GM19193 (cell line): Measurements from ENCODE around the gene C3orf80.

Source experiments
- POLR2A ChIP-seq: IDR thresholded peaks from 4 replicates; pipeline ENCODE4 v1.6.1; 2011; ENCODE audit not compliant: insufficient read depth, insufficient read length; ENCODE audit errors: extremely low read depth

C3orf80 gene

GRCh38 chr3:160225176-160226025, at the start of gene C3orf80:
C3orf80 (plus strand) TSS chr3:160225422; CDS start chr3:160225636, 214 bp downstream.
- no peak for TF ChIP-seq POLR2A

DNA sequence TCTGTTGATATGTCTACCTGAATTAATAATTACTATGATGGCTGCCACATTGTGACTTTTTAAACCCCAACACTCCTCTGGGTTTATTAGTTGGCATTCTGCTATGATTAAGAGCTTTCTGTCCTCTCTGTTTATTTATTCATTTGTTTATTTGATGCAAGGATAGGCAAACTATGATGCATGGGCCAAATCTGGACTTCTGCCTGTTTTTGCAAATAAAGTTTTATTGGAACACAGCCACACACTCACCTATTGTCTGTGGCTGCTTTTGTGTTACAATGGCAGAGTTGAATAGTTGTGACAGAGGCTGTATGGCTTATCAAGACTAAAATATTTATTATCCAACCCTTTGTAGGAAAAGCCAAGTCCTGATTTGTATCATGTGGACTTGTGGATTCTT, 48.3 kb upstream of the C3orf80 start:
- no peak for TF ChIP-seq POLR2A

GRCh38 chr3:160179906-160180305, 45.3 kb upstream of the C3orf80 start:
- TF ChIP-seq POLR2A = no peak

GRCh38 chr3:160180581-160181216, 44.5 kb upstream of the C3orf80 start:
- TF ChIP-seq POLR2A = no peak

DNA sequence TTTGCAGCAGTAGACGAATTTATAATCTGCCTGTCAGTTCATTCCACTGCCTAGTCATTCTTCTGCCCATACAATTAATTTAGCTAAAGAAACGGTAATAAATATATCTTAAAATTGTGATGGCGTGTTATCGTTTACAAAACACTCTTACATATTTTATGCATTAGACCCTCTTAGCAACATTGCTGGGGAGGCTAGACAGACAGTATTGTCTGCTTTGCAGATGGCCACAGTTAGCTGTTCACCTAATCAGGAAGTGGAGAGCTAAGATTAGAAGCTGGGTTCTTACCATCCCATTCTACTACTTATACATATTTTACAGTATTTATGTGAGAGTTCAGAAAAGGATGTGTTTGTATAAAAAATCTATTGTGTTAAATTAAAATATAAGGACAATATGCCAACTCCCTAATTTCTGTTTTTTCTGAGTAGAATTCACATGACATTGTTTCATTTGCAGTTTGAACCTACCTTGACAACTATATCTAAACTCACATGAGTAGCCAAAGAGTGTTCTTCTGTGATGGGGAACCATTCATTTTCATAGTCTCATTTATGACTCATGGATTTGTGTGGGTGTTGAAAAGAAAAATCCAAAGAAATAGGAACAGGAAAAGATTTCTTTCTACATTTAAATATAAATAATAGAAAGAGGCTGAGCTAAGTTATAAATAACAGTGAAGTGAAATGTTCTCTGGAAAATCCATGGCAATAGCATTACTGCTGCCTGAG, 41.7 kb upstream of the C3orf80 start:
- no peak for TF ChIP-seq POLR2A

GRCh38 chr3:160184655-160185054, 40.6 kb upstream of the C3orf80 start:
- no peak for TF ChIP-seq POLR2A

DNA sequence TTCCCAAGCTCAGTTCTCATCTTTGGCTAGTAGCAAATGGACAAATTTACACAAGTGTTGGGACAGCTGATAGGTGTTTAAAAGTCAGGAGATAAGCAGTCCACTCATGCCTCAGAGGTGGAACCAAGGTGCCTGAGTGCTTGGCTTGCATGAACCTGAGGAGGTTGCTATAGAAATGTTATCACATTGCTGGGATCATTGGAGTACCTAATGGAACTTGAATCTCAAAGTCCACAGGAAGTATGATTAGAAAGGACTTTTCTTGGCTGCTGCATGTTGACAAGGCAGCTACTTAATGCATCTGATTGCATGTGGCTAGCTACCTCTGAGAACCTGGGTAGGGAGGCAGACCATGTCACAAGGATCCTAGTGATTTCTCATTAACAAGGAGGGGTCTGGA, 39.5 kb upstream of the C3orf80 start:
- no peak for TF ChIP-seq POLR2A

DNA sequence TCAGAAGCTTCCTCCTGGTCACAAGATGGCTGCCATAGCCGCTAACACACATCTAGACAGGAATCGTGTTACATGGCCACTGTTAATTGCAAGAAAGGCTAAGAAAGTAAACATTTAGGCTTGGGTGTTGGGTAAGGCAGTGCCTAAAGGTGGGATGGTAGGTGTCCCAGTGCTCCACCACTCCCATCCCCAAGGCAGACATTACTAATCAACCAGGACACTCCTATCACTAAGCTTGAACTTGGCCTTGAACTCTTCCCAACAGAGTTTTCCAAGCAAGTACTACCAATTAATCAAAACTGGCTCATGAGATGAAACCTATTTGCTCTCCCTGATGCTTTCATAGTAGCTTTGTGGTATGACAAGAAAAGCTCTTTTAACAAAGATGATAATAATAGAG, 37.9 kb upstream of the C3orf80 start:
- TF ChIP-seq POLR2A = no peak

- TF ChIP-seq POLR2A = no peak
Observed at GRCh38 chr3:160192310-160193029, 32.8 kb upstream of the C3orf80 start.

- TF ChIP-seq POLR2A = no peak
Observed at GRCh38 chr3:160193644-160194192, 31.5 kb upstream of the C3orf80 start.

DNA sequence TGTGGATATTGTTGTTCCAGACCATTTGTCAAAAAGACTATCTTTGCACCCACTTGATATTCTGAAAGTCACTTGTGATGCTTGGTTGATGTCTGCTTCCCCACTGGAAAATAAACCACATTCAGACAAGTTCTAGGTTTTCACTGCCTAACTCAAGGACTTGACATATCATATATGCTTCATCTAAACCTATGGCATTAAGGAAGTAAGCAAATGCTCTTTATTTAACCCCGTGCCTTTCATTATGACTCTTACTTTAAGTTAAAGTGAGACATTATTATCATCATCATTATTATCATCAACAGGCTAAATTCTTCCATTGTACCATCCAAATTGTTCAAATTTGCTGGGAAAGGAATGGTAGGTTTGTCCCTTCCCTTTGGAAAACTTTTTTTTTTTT, 30.8 kb upstream of the C3orf80 start:
- TF ChIP-seq POLR2A = no peak

- no peak for TF ChIP-seq POLR2A
Observed at GRCh38 chr3:160195106-160195505, 30.1 kb upstream of the C3orf80 start.

DNA sequence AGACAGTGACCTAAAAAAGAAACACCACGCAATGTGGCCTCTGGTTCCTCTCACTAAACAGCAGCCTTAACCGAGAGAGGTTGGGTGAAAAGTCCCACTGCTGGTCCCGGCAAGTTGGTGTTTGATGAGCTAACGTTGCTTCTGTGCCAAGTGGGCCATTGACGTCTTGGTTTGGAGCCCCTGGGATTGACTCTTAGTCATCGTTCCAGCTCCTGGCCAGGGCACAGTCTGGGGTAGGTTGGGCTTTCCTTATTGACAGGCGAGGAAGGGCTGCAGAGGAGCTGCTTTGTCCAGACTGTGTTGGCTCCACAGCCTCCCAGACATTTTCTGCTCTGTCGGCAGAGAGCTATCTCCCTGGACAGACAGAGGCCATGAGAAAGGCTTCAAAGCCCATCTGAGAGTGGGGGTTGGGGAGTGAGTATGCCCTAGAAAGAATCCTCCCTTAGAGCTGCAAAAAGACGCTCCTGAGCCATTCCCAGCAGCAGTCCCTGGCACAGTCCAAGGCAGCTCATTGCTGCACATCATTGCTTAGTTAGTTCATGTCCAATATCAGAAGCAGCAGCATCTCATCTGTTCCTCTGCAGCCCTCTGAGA, 28.6 kb upstream of the C3orf80 start:
- no peak for TF ChIP-seq POLR2A

DNA sequence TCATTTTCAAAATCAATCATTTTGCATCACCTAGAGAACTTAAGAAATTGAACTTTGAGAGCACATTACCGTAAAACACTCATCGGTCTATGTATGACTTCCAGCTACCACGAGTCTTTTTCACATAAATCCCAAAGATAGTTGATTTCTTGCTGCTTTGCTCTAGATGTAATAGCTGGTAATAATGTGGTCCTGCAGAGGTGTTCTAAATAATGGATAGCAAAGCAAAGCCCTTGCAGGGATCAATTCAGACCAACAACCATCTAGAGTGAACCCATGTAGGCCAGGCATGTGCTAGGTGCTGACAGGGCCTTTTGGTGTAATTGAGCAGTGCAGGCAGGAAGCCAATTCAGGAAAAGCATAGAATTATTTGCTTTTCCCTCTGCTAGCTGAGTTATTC, 26.1 kb upstream of the C3orf80 start:
- TF ChIP-seq POLR2A = no peak
